ENCODE measurements around the gene RASAL3. TPM values are rescaled to one million over a fixed set of nuclear protein-coding genes. Genes with fewer than 3 reads are reported as not detected.

RASAL3 gene
- total and polyA plus RNA-seq, 2 of the 8 experiments (the other 6 are each of a cell fraction or from before 2014, with no cell fraction given): 0.19 to 0.63 TPM

GRCh38 chr19:15464394-15465385 lies at the start of gene RASAL3 (continued):
- TF ChIP-seq RNF2 (IDR thresholded peaks at IDR 0.05; ENCODE audit: borderline replicate concordance, low read depth, low read length, missing control alignments, poor library complexity, severe bottlenecking) (no peak), SUZ12 (IDR thresholded peaks at IDR 0.05; ENCODE audit: low read length) (no peak), POLR2A (IDR thresholded peaks at IDR 0.05; ENCODE audit: control extremely low read depth in 1 of 2, low read depth in 2 of 2, low read length in 2 of 2) (no peak)

Data from H1 (cell line).